ENCODE measurements around the gene RAP1GAP2.
"Not testable (repeated sequence)": the region's sequence is repeated elsewhere in the genome, so short reads cannot be mapped to it uniquely, and the experiment has no call there.

RAP1GAP2 gene

DNA sequence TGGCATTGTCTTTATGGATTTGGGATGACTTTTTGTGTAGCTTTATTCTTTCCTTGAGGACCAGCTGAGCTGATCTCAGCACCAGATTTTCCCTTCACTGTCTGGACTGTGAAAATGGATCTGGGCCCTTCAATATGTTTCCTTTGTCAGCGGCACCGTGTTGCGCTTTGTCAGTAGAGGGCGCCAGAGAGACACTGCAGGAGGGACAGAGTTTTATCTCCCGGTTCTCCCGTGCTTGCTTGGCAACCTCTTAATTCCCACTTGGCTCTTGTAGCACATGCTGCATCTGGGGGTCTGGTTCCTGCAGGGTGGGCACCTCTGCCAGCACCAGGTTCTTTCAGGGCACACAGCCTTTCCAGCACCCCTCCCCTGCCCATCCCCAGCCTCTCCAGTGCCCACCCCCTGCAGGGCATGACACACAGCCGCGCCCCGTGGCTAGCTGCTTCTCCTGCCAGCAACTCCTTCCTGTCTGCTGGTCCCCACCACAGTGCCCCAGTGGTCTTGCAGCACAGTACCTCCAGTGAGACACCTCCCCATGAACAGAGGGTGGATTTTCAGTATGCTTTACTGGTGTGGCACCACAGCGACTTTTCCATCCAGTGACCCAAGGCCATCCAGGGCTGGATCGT, 247.6 kb downstream of the RAP1GAP2 start:
- TF ChIP-seq, protein P1, sequence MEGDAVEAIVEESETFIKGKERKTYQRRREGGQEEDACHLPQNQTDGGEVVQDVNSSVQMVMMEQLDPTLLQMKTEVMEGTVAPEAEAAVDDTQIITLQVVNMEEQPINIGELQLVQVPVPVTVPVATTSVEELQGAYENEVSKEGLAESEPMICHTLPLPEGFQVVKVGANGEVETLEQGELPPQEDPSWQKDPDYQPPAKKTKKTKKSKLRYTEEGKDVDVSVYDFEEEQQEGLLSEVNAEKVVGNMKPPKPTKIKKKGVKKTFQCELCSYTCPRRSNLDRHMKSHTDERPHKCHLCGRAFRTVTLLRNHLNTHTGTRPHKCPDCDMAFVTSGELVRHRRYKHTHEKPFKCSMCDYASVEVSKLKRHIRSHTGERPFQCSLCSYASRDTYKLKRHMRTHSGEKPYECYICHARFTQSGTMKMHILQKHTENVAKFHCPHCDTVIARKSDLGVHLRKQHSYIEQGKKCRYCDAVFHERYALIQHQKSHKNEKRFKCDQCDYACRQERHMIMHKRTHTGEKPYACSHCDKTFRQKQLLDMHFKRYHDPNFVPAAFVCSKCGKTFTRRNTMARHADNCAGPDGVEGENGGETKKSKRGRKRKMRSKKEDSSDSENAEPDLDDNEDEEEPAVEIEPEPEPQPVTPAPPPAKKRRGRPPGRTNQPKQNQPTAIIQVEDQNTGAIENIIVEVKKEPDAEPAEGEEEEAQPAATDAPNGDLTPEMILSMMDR (conservative IDR thresholded peaks at IDR 0.05; ENCODE audit: low read depth, low read length) = peak; percentile 39
- DNase-seq (ENCODE audit: low read depth) = no peak

DNA sequence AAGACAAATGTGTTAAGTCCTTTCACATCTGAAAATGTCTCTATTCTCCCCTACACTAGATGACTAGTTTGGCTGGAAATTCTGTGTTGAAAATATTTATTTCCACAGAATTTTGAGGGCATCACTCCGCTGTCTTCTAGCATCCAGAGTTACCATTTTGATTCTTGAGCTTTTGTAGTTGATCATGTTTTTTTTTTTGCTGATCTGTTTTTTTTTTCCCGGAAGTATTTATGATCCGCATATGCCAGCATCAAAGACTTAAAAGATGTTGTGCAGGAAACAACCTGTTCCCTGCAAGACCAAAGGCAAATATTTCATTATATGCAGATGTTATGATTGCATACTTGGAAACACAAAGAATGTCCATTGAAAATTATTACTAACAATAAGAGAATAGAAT, 250.5 kb downstream of the RAP1GAP2 start:
- H3K4me3 ChIP-seq (ENCODE audit: low read length) = no peak overlapping the region
- no peak for DNase-seq (ENCODE audit: low read depth)
- TF ChIP-seq, protein P1 (conservative IDR thresholded peaks at IDR 0.05; ENCODE audit: low read depth, low read length) = no peak

More for the DNA sequence above, 247.6 kb downstream of the RAP1GAP2 start:
- no peak overlapping the region for H3K4me3 ChIP-seq (ENCODE audit: low read length)

DNA sequence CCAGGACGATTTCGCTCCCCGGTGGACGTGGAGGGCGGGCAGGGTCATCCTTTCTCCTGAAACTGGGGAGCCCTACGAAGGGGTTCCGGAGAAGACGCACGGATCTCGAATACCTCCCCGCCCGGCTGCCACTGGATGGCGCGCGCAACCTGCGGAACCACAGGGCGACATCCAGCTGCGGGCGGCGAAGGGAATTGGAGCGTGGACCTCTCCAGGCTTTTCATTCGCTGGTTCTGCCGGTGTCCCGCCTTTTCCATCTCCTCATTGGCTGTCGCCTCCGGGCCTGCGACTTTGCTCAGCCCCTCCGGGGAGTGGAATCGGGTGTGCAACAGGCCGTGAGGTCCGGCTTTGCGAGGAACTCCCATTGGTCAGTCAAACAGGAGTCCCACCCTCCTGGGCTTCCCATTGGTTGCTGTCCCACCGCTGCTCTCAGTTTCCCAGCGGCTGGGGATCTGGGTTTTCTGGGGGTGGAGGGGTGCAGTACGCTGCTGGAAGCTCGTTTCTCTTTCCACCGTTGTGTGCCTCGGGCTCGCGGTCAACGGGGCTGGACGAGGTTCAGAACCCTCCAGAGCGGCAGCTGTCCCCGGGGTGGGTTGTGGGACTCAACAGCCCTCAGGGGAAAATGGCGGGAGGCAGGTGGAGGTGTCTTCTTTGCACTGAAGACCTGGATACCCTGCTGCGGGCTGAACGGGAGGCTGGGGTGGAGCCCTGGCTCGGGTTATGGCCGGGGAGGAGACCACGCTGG, 252.7 kb downstream of the RAP1GAP2 start:
- peak; percentile 94 for DNase-seq (ENCODE audit: low read depth)
- TF ChIP-seq, protein P1 (conservative IDR thresholded peaks at IDR 0.05; ENCODE audit: low read depth, low read length) = peak; percentile 72
- H3K4me3 ChIP-seq (ENCODE audit: low read length) = peak overlapping the region; percentile 83

DNA sequence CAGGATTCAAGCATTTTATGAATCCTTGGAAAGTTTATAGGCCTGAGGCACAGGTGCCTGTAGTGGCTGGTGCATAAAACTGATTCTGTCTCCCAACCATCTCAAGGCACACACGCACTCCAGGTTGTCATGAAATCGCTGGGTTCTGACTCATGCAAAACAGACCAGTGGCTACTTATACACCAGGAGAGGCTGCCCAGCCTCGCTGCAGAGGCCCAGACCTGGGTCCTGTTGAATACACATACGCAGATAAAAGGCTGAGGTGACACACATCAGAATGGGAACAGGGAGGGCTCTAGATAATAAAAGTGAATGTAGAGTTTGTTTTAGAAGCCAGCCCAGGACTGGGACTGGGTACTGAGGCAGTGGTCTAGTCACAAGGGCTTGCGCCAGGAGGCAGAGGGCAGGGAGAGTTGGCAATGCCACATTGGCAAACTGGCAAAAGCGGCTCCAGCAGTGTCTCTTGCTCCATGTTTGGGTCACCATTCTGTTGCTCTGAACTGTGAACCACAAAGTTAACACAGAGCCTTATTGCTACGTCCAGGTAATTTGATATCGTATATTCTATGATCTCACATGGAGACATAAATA, 253.6 kb downstream of the RAP1GAP2 start:
- TF ChIP-seq, protein P1 (conservative IDR thresholded peaks at IDR 0.05; ENCODE audit: low read depth, low read length) = no peak
- no peak overlapping the region for H3K4me3 ChIP-seq (ENCODE audit: low read length)
- no peak for DNase-seq (ENCODE audit: low read depth)

DNA sequence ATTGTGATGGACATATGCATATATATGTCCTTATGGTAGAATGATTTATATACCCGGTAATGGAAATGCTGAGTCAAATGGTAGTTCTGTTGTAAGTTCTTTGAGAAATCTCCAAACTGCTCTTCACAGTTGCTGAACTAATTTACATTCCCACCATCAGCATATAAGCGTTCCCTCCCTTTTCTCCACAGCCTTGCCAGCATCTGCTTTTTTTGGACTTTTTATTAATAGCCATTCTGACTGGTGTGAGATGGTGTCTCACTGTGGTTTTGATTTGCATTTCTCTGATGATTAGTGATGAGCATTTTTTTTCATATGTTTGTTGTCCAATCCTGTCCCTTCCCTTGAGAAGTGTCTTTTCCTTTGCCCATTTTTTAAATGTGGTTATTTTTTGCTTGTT, 258.6 kb downstream of the RAP1GAP2 start:
- DNase-seq (ENCODE audit: low read depth); H3K4me3 ChIP-seq (ENCODE audit: low read length): not testable (repeated sequence)

DNA sequence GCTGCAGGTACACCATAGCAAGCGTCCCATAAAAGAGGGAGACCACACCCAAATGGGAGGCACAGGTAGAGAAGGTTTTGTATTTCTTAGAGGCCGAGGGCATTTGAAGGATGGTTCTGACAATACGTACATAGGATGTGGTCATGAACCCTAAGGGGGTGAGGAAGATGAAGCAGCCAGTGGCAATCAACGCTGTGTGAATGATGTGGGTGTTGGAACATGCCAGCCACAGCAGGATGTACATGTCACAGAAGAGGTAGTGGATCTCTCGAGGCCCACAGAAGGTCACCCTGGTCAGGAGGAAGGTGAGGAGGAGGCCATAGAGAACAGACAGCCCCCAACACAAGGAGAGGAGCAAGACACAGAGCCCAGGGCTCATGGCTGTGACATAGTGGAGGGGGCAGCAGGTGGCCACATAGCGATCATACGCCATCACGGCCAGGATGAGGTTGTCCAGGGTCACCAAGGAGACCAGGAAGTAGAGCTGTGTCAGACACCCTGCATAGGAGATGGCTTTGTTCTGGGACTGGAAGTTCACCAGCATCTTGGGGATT, 266.7 kb downstream of the RAP1GAP2 start:
- not testable (repeated sequence) for DNase-seq (ENCODE audit: low read depth); H3K4me3 ChIP-seq (ENCODE audit: low read length)

DNA sequence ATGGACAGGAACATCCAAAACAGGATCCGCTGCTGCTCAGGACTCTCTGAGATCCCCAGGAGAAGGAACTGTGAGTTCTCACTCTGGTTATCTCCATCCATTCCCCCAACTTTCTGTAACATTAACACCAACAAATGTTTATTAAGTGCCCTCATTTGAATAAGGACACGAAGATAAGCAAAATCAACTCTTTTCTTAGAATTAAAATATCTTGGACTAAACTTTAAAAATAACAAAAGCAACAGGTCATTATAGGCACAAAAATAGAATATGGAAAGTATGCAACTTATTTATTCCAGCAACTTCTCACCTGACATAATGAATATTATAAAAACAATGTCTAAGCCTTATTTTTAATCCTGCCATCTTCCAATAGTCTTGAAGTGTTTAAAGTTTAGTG, 267.3 kb downstream of the RAP1GAP2 start, which contains the start of gene OR1D5:
OR1D5 (minus strand) TSS at position 101 of the 400 bp plus-strand sequence; CDS start at position 101, 0 bp downstream.
- DNase-seq (ENCODE audit: low read depth); H3K4me3 ChIP-seq (ENCODE audit: low read length): not testable (repeated sequence)

DNA sequence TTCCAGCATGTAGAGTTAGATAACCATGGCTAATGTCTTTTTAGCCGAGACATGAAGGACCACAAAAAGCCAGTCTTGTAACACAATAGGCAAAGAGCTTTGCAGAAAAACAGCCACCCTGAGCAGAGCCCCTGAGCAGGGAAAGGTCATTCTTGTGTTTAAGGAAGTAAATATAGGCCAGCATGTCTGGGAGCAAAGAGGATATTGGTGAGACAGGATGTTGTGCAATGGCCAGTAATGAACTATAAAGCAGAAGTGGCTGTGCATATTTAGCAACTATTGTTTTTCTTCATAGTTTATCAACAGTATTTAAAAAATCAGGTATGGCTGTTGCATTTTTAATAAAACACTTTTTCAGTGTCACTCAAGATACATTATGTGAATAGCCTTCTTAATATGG, 269.0 kb downstream of the RAP1GAP2 start:
- not testable (repeated sequence) for H3K4me3 ChIP-seq (ENCODE audit: low read length); DNase-seq (ENCODE audit: low read depth)

DNA sequence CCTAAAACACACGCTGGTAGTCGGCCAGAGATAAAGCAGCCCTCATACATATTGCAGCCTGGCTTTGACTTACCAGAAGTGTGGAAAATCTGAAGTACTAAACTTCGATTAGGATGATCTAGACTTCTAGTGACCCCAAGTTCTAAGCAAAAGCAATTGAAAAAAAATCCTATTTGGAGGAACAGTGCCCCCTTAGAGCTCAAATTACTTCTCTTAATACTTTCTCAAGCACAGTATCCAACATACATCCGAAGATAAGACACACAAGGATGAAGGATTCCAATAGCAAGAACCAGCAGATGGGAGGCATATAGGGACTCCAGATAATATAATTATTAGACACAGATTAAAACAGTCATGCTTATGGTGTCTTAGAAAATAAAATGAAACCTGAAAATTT, 277.6 kb downstream of the RAP1GAP2 start:
- not testable (repeated sequence) for H3K4me3 ChIP-seq (ENCODE audit: low read length); DNase-seq (ENCODE audit: low read depth)

All from retinal pigment epithelial cell (primary cell).